HG03139 (cell line): Measurements from ENCODE around the gene CENATAC.
"Not testable (repeated sequence)": the region's sequence is repeated elsewhere in the genome, so short reads cannot be mapped to it uniquely, and the experiment has no call there.

Experiments
- ATAC-seq: cut with Tn5 transposase; IDR thresholded peaks from one replicate; pipeline ENCODE4 v1.9.1; 2021; ENCODE audit not compliant: unreplicated experiment

Gene CENATAC

GRCh38 chr11:119025978-119026766 lies 28.2 kb downstream of the CENATAC start:
- no peak for ATAC-seq

GRCh38 chr11:119026970-119027369 lies 29.0 kb downstream of the CENATAC start:
- ATAC-seq: no peak

DNA sequence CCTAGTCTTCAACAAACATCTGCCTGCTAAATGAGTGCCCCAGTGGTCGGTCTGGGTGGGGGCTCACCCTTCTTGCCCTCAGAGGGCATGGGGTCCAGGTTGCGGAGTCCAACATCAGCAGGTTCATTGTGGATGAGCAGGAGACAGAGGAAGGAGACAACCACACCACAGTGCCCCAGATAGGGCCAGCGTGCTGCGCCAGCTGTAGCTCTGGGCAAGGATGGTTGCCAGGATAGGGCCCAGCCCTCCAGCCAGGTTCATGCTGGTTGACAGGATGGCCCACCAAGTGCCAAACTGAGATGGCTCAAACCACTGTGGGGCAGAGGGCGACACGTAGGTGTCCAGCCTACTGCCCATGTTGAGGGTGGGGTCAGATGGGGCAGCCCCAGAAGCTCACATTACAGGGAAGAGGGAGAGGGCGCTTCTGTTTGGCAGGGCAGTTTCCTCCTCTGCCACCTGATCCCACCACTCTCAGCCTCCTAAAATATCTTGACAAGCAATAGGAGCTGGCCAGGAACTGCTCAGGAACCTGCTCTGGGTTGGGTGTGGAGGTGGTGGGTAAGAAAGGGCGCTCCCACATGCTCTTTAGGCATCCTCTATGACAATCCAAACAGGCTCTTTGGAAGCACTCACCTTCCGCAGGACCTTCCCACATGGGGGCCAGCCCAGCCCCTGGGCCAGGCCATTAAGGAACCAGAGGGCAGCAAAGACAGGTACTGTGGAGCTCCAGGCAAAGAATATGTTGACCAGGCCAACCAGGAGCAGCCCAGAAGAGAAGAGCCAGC lies 29.8 kb downstream of the CENATAC start:
- no peak for ATAC-seq

DNA sequence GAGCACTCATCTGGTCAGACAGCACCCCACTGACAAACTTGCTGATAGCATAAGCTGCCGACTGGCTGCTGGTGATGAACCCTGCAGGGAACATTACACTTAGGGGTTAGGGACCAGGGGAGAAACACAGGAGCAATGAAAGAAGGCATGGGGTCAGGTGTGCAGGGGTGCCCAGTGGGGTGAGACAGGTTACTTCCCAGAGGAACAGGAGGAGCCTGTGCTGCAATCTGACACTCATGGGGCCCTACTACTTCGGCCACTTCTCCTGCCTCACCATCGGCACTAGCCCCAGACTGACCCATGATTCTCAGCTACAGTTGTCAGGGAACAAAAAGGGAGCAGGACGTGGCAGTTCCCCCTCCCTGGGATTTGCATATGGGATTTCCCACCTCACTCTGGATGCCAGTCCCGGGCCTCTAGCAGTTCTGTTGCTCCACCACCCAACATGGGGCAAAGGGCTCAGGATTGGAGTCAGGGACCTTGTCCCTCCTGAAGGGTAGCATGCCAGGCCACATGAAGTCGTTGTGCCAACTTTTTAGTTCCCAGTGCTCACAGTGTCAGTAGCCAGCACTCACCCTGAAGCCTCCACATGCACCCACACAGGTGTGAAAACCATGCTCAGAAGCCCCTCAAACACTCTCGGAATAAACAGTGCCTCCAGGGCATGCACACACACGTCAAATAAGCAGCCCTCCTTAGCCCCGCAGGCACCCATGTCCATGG lies 30.6 kb downstream of the CENATAC start:
- no peak for ATAC-seq

- ATAC-seq: no peak
These were observed 31.1 kb downstream of the CENATAC start for GRCh38 chr11:119029069-119029339.

- no peak for ATAC-seq
These were observed 31.5 kb downstream of the CENATAC start for GRCh38 chr11:119029340-119030028.

GRCh38 chr11:119030029-119030328 lies 32.0 kb downstream of the CENATAC start:
- ATAC-seq: peak; percentile 7

DNA sequence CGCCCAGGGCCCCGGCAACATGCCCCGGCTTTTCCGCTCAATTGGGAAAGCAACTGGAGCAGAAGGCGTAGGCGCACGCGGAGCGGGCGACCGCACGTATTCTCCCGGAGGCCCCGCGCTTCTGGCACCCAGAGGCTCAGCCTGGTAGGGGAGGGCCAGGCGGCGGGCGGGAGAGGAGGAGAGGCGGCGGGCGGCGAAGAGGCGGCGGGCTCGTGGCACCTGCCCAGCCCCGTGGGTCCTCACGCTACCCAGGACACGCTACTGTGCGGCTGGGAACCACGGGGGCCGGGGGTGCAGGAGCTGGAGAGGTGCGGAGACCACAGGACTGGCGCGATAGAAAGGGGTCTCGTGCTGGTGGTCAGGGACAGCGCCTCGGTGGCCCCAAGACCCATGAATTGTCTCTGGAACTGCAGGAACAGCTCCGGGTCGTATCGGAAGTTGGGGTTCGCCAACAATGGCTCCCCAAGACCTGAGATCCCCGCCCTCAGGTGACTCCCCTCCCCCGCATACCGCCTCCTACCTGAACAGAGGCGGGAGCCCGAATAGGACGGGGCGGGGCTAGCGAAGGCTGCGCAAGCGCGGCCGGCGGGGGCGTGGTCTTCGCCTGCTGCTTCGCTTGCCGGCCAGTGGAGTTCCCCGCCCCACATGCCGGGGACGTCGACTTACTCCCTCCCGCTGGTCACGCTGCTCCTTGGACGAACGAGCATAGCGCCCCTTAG lies 32.5 kb downstream of the CENATAC start, which contains the start of gene SLC37A4:
Gene SLC37A4 (minus strand): TSS at position 549 of the 719 bp plus-strand sequence.
- peak; percentile 89 for ATAC-seq

GRCh38 chr11:119031912-119032280 lies 34.0 kb downstream of the CENATAC start:
- no peak for ATAC-seq

GRCh38 chr11:119033421-119033820 lies 35.5 kb downstream of the CENATAC start:
- ATAC-seq: not testable (repeated sequence)

DNA sequence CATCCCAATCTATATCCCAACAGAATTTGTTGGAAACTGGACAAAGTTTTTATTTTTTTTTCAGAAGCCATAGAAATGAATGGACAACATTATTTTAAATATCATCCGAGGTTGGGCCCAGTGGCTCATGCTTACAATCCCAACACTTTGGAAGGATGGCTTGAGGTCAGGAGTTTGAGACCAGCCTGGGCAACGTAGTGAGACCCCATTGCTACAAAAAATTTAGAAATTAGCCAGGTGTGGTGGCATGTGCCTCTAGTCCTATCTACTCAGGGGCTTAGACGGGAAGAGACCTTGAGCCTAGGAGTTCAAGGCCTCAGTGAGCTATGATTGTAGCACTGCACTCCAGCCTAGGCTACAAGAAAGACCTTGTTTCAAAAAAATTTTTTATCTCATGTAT lies 36.9 kb downstream of the CENATAC start:
- no peak for ATAC-seq

GRCh38 chr11:119038884-119039283 lies 40.9 kb downstream of the CENATAC start:
- no peak for ATAC-seq

- ATAC-seq: not testable (repeated sequence)
These were observed 41.5 kb downstream of the CENATAC start for GRCh38 chr11:119039471-119039870.

DNA sequence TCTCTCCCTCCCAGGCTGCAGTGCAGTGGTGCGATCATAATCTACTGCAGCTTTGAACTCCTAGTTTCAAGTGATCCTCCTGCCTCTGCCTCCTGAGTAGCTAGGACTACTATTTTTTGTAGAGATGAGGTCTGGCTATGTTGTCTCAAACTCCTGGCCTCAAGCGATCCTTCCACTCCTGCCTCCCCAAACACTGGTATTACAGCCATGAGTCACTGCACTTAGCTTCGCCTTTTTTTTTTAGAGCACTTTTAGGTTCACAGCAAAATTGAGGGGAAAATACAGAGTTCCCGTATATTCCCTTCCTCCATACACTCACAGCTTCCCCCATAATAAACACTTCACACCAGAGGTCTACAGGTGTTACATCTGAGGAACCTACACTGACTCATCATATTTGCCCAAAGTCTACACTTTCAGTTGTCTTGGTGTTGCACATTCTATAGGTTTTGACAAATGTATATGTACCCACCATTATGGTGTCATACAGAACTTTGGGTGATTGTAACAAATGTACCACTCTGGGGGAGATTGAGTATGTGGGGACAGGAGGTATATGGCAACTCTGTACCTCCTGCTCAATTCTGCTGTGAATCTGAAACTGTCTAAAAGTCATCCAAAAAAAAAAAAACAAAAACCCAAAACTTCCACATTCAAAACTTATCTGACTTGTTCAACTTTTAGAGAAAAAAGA lies 44.0 kb downstream of the CENATAC start:
- no peak for ATAC-seq

GRCh38 chr11:119042927-119043326 lies 45.0 kb downstream of the CENATAC start:
- ATAC-seq: no peak

DNA sequence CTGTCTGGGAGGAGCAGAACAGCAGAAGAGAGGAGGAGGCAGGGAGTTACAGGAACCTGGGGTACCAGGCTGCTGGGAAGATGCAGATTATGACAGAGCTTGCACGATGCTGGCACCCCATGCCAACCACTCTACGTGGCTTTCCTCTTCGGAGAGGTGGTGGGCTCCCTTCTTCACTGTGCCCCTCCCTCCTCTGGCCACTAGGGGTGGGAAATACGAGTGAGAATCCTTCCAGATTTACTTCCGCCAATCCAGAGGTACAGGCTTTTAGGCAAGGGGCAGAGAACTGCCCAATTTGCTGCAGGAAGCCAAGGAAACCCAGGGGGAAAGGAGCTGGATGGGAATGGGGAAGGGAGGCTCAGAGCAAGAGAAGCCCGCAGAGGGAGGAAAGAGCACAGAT lies 46.8 kb downstream of the CENATAC start:
- ATAC-seq: no peak

- ATAC-seq: no peak
These were observed 48.6 kb downstream of the CENATAC start for GRCh38 chr11:119046489-119046888.

GRCh38 chr11:119047205-119047604 lies 49.3 kb downstream of the CENATAC start:
- no peak for ATAC-seq

GRCh38 chr11:119048644-119049043 lies 50.7 kb downstream of the CENATAC start:
- no peak for ATAC-seq

GRCh38 chr11:119049081-119049480 lies 51.1 kb downstream of the CENATAC start:
- ATAC-seq: no peak
